Endothelial cell (in vitro differentiated cells): ENCODE data around the gene SULT1C2. TPM values are rescaled to one million over a fixed set of nuclear protein-coding genes. Genes with fewer than 3 reads are reported as not detected.

Source experiments
- DNase-seq: peaks from one replicate; pipeline ENCODE4 v3.0.0; 2021; ENCODE audit warnings: low spot score
- H3K27ac Mint-ChIP-seq: one replicate; pipeline ENCODE4 v1.8.0; 2021; ENCODE audit warnings: mixed read lengths, inconsistent platforms; ENCODE audit not compliant: unreplicated experiment
- H3K27me3 Mint-ChIP-seq: one replicate; pipeline ENCODE4 v1.8.0; 2021; ENCODE audit warnings: mild to moderate bottlenecking, moderate library complexity, mixed read lengths, inconsistent platforms; ENCODE audit not compliant: unreplicated experiment
- H3K36me3 Mint-ChIP-seq: one replicate; pipeline ENCODE4 v1.8.0; 2021; ENCODE audit warnings: mild to moderate bottlenecking, low read depth, mixed read lengths, inconsistent platforms; ENCODE audit not compliant: unreplicated experiment
- H3K4me1 Mint-ChIP-seq: one replicate; pipeline ENCODE4 v1.8.0; 2021; ENCODE audit warnings: mild to moderate bottlenecking, mixed read lengths, inconsistent platforms; ENCODE audit not compliant: unreplicated experiment
- H3K4me3 Mint-ChIP-seq: one replicate; pipeline ENCODE4 v1.8.0; 2021; ENCODE audit warnings: mild to moderate bottlenecking, mixed read lengths, inconsistent platforms; ENCODE audit not compliant: unreplicated experiment
- H3K9me3 Mint-ChIP-seq: one replicate; pipeline ENCODE4 v1.8.0; 2021; ENCODE audit warnings: mixed read lengths, inconsistent platforms; ENCODE audit not compliant: unreplicated experiment
- CTCF ChIP-seq: fragments of 200-600 bp; sonication (generic); IDR thresholded peaks from one replicate; pipeline ENCODE4 v1.5.0; 2021; ENCODE audit warnings: antibody characterized with exemption; ENCODE audit not compliant: unreplicated experiment
- long read RNA-seq: library from polyadenylated mRNA; unstranded; transcript quantifications from one replicate; pipeline ENCODE4 v2.0.0, GENCODE V29; 2020; ENCODE audit not compliant: unreplicated experiment
- total RNA-seq: library from RNA; stranded (reverse); fragmentation: NEBNext Ultra II Directional; extraction: Animal tissue kit (Norgen Biotek cat#: 25700); gene quantifications from one replicate; pipeline ENCODE4 v1.2.1, GENCODE V29; 2021; ENCODE audit not compliant: unreplicated experiment

The SULT1C2 gene
- 0.85 TPM for total RNA-seq
- long read RNA-seq, partial matches to known transcripts, result 1 of 3 reads
- long read RNA-seq, other reads (novel, unspliced or antisense), result 1 of 3 reads

DNA sequence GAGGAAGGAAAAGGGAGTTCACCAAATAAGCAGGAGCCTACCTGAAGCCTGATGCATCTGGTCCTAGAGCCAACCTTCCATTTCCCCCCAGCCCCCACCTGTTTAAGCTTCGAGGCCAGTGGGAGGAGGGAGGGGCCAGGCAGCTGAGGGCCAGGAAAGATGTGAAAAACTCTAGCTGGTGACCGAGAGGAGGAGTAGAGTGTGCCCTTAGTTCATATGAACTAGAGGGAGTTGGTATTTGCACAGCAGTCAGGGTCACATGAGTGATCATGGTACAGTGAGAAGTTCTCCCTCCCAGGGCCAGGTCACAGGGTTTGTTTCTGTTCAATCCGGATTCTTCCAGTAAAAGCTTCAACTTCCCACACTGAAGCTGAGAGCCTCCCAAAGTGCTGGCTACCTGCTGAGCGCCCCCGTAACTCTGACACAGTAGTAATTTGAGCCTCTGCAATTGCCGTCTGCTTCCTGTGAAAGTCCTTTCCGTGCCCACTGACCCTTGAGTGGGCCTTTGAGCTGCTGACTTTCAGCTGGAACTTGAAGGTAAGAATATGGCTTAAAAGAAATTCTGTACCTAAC is at the start of gene SULT1C2:
Gene SULT1C2, plus strand, starts transcription at position 362 of the 573 bp plus-strand sequence. CDS start 4,773 bp downstream, outside the sequence.
- Mint-ChIP-seq H3K27me3 (peaks cover 7% of the 10 kb centered on the region), H3K36me3 (peaks cover 26% of the 10 kb centered on the region), H3K4me3 (no peak within 1 kb of the TSS), H3K4me1 (peaks cover 28% of the 10 kb centered on the region), H3K9me3 (no peaks in the 10 kb centered on the region), H3K27ac (peak within 1 kb of the TSS; percentile 14)
- no peak for TF ChIP-seq CTCF
- DNase-seq, result peak; percentile 20

DNA sequence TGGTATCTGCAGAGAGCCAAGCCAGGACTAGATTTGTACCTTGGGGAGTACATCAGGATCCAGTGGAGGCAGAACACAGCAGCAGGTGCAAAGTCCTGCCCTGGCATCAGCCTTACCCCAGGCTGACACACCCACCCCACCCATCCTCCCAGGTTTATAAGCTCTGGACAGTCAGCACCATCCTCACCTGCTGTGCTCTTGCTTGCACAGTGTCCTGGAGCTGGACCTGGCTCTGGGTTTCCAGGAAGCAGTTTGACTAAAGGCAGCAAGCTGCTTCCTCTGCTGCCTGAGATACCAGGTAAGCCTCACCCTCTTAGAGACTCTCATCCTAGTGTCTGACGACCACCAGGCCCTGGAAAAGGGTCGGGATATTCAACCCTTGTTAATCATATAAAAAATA is 48.9 kb upstream of the SULT1C2 start, which contains the start of gene SULT1C3:
Gene SULT1C3, plus strand, starts transcription at position 183 of the 400 bp plus-strand sequence. CDS start 7,227 bp downstream, outside the sequence.
- no peak for TF ChIP-seq CTCF
- peaks cover 34% of the 10 kb centered on the region for H3K36me3 Mint-ChIP-seq
- H3K4me1 Mint-ChIP-seq, result no peaks in the 10 kb centered on the region
- peaks cover 1% of the 10 kb centered on the region for H3K27me3 Mint-ChIP-seq
- no peak for DNase-seq
- H3K27ac Mint-ChIP-seq, result no peak within 1 kb of the TSS
- peaks cover 3% of the 10 kb centered on the region for H3K9me3 Mint-ChIP-seq
- peak within 1 kb of the TSS; percentile 62 for H3K4me3 Mint-ChIP-seq

DNA sequence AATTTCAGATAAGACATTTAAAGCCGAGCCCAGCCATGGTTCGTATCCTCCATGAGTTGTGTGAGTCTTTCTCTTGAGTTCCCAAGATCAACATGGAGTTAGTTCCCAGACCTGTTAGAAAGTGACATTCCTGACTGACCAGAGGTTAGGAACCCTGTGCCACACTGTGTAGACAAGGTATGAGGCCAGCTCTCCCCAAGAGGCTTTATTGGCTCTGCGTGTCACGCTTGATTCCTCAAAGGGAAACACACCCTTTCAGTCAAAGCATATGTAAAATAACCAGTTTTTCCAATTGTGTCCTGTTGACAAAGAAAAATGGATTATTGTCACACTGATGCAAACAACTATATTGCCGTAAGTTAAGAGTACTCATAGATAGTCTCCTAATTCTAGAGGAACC is 47.7 kb upstream of the SULT1C2 start:
- Mint-ChIP-seq H3K9me3 (peaks cover 6% of the 10 kb centered on the region), H3K36me3 (peaks cover 32% of the 10 kb centered on the region), H3K4me1 (no peaks in the 10 kb centered on the region), H3K27ac (no peak overlapping the region), H3K27me3 (no peaks in the 10 kb centered on the region), H3K4me3 (no peak overlapping the region)
- no peak for TF ChIP-seq CTCF
- DNase-seq, result no peak

- Mint-ChIP-seq H3K36me3 (peaks cover 21% of the 10 kb centered on the region), H3K4me3 (no peak overlapping the region), H3K27me3 (no peaks in the 10 kb centered on the region), H3K27ac (no peak overlapping the region), H3K4me1 (no peaks in the 10 kb centered on the region), H3K9me3 (peaks cover 6% of the 10 kb centered on the region)
- no peak for TF ChIP-seq CTCF
- no peak for DNase-seq
Observed at GRCh38 chr2:108243566-108243965, 45.1 kb upstream of the SULT1C2 start.

- no peak for TF ChIP-seq CTCF
- Mint-ChIP-seq H3K27me3 (no peaks in the 10 kb centered on the region), H3K27ac (no peak overlapping the region), H3K9me3 (peaks cover 6% of the 10 kb centered on the region), H3K4me1 (no peaks in the 10 kb centered on the region), H3K4me3 (no peak overlapping the region), H3K36me3 (peaks cover 19% of the 10 kb centered on the region)
- DNase-seq, result no peak
Observed at GRCh38 chr2:108244667-108245414, 43.9 kb upstream of the SULT1C2 start.
